Stimulated activated CD4-positive, alpha-beta T cell treated with anti-CD3 and anti-CD28 coated beads, TNF-alpha, amount 100 ng/mL, for 4 hours (primary cell): Measurements from ENCODE around the gene CAMSAP2.

Experiments used
- DNase-seq, 3 experiments: peaks; one replicate each; pipeline ENCODE4 v3.0.0-alpha.2; 2020; ENCODE audit warnings: low read depth in 3 of 3

Gene CAMSAP2

GRCh38 chr1:200899954-200900867 lies 161.5 kb downstream of the CAMSAP2 start:
- DNase-seq, result no peak

- DNase-seq, result no peak
These were observed 162.2 kb downstream of the CAMSAP2 start for GRCh38 chr1:200900877-200901276.

GRCh38 chr1:200901350-200901749 lies 162.7 kb downstream of the CAMSAP2 start:
- DNase-seq, result no peak

GRCh38 chr1:200901796-200902444 lies 163.2 kb downstream of the CAMSAP2 start:
- DNase-seq, result no peak

- no peak for DNase-seq
These were observed 165.1 kb downstream of the CAMSAP2 start for GRCh38 chr1:200903793-200904192.

GRCh38 chr1:200904772-200905171 lies 166.1 kb downstream of the CAMSAP2 start:
- DNase-seq, result no peak

- peak in 2 of 3 experiments; percentile 13 to 26 for DNase-seq
These were observed 166.8 kb downstream of the CAMSAP2 start for GRCh38 chr1:200905411-200906052.

- DNase-seq, result no peak
These were observed 167.8 kb downstream of the CAMSAP2 start for GRCh38 chr1:200906491-200906890.

- DNase-seq, result no peak
These were observed 169.0 kb downstream of the CAMSAP2 start for GRCh38 chr1:200907611-200908097.

- DNase-seq, result no peak
These were observed 169.6 kb downstream of the CAMSAP2 start for GRCh38 chr1:200908191-200908868.

GRCh38 chr1:200909071-200909470 lies 170.4 kb downstream of the CAMSAP2 start:
- DNase-seq, result no peak

- DNase-seq, result no peak
These were observed 171.1 kb downstream of the CAMSAP2 start for GRCh38 chr1:200909757-200910239.
